ENCODE data around the gene KLF7.
"Not testable (repeated sequence)": the region's sequence is repeated elsewhere in the genome, so short reads cannot be mapped to it uniquely, and the experiment has no call there.

Gene KLF7

GRCh38 chr2:207049122-207049521, 116.6 kb downstream of the KLF7 start:
- DNase-seq: no peak

DNA sequence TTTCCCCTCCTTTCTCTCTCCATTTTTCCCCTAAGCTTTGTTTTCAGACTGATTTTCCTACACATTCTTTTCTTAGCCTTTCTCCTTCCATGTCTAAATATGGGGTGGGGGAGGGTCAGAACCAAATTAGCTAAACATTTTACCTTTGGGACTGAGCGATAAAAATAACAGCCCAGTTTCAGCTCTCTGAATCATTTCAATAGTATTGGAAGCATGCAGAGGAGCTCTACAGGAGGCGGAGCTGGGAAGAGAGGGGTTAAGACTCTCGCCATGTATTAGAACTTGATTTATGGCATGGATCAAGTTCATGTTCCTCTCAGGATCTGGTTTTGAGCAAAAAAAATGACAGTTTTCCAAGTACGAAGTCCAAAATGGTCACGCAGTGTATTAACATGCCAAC, 117.3 kb downstream of the KLF7 start:
- DNase-seq: no peak

DNA sequence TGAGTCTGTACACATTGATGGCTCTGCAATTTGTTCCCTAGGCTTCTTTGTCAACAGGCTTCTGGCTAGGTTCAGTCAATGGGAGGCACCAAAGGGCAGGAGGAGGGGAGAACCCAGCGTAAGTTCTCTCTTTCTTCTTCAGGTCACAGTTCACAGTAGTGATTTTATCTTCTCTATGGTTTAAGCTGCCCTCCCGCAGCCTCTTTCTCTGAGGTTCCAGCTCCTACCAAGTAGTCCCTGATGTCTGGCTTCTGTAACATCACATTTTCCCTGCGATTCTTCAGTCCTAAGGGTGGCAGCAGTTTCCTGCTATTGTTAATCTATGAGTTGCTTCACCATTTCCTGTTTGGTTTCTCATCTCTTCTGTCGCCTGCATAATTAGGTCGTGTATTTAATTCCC, 119.0 kb downstream of the KLF7 start:
- DNase-seq: peak; percentile 29

DNA sequence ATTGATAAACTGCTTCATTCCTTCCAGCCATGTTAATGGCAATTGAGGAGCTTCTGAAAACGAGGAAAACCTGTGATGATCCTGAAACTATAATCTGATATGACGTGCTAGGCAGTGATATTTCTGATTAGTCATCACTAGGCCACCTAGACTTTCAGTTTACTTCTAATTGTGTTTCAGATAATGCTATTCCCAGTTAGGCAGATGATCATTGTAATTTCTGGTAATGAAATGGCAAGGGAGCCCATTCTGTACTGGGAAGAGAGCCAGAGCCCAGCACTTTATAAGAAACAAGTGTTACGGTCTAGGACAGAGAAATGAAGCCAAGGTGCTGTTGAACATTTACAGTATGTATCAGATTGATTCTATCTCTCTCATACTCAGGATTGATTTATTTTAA, 120.2 kb downstream of the KLF7 start:
- no peak for DNase-seq

- no peak for DNase-seq
These were observed 121.1 kb downstream of the KLF7 start for GRCh38 chr2:207044379-207045362.

- no peak for DNase-seq
These were observed 122.9 kb downstream of the KLF7 start for GRCh38 chr2:207042841-207043240.

DNA sequence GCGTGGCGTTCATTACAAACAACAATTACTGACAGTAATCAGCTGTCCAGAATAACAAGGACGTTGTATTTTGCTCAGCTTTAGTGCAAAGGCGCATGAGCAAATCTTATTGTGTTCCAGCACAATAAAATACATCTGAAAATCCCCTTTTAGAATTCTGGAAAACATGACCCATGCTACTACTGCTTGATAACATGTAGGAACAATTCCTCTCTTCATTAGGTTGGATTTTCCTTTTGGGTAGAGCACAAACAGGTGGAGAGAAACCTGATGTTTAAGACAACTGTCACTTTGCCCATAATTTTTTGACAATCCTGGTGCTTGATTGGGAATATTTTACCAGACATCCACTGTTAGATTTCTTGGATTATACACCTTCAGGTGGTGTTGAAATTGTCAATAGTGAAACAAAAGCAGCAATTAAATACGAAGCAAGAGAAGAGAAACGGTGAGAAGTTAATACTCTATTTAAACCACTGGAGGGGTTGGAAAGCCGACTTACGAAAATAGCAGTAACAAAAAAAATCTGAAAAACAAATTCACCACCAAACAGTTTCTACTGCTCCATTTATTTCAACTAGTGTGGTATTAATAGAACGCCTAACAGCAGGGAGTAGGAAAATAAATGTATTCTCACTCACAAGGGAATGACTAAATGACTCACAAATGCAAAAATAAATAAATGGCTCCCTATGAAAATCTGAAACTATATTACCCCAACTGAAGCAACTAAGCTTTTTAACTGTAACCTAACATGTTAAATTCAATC, 123.8 kb downstream of the KLF7 start:
- DNase-seq: no peak

GRCh38 chr2:207041279-207041678, 124.5 kb downstream of the KLF7 start:
- DNase-seq: no peak

DNA sequence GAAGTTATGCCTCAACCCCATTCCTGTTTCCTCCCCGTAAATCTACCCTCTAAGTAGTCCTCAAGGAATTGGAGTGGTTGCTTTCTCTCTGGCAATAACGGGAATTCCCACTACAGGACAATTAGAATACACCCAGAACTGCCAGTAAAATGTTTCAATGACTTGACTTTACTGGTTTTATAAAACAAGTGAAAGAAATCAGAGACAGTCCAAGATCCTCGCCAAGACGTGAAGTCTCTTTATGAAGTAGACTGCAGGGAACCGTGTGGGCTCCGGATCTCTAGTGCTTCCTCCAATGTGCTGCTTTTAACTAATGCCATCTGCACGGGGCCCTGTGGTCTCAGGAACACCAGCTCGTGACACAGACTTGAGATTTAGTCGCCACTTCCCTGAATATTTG, 125.1 kb downstream of the KLF7 start:
- DNase-seq: no peak

DNA sequence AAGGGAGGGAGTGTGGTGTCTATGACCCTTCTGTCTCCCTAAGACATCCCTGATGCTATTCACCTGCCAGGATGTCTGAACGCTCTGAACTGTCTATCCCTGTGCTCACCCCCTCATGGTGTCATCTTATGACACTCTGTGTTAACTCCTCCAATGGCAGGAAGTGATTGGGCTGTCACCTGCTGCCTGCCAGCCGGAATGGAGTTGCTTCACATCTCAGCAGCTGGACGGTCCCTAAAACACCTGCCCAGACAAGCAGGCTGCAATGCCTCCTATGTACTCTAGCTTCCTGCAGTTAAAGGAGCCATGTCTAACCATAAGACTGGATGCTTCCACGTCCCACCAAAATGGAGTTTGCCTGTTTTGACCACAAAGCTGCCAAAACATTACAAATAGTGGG, 126.5 kb downstream of the KLF7 start:
- DNase-seq: no peak

DNA sequence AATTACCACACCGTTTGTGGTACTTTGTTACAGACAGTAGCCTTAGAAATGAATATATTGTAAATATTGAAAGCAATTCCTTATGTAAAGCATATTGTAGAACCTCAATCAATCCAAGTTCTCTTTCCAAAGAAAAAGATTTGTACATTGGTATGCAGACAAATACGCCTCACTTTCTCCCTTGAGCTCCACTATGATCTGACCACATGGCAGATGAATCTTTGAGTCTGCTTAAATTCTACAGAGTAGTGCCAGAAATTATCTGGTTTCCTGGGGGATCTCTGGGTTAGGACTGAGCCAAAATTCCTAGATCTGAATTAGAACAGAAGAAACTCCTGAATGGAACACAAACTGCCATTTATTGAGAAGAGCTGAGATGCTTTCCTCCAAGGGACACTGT, 127.4 kb downstream of the KLF7 start:
- DNase-seq: no peak

DNA sequence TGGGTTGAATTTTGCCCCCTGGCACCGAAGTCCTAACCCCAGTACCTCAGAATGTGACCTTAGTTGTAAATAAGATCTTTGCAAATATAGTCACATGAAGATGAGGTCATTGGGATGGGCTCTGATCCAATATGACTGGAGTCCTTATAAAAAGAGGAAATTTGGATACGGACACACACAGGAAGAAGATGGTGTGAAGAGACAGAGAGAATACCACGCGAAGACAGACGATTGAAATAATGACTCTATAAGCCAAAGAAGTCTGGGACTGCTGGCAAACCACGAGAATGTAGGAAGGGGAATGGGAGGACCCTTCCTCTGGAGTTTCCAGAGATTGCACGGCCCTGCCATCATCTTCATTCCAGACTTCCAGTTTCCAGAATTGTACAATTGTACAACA, 127.9 kb downstream of the KLF7 start:
- no peak for DNase-seq

GRCh38 chr2:207037023-207037422, 128.7 kb downstream of the KLF7 start:
- DNase-seq: not testable (repeated sequence)

GRCh38 chr2:207035875-207036274, 129.9 kb downstream of the KLF7 start:
- no peak for DNase-seq

DNA sequence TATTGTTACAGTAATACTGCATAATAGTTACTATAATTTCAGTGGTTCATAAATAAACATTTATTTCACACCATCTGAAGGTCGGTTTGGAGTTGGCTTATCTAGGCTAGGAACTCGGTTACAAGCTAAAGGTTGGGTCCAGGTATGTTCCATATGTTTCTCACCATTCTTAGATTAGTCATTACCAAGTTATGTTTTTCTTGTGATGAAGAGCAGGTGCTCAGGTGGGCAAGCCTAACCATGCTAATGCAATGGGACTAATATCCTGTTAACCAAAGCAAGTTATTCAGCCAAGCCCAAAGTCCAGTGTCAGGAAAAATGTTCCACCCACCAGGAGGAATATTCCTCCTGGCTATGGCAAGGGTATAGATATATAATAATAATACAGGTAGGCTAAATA, 133.3 kb downstream of the KLF7 start:
- DNase-seq: no peak
